BLaER1 (cell line): ENCODE data around the gene COPA.
A peak's percentile ranks its signal among the peaks of the same experiment; 100 is the strongest.

Source experiments
- H3K27ac ChIP-seq: shearing (Covaris generic); formaldehyde crosslinking; 2 replicates; pipeline ENCODE4 v1.8.1; 2022
- H3K27me3 ChIP-seq: shearing (Covaris generic); formaldehyde crosslinking; 2 replicates; pipeline ENCODE4 v1.8.1; 2022
- H3K36me3 ChIP-seq: shearing (Covaris generic); formaldehyde crosslinking; 2 replicates; pipeline ENCODE4 v1.8.1; 2022
- H3K4me1 ChIP-seq: shearing (Covaris generic); formaldehyde crosslinking; 2 replicates; pipeline ENCODE4 v1.8.1; 2022
- H3K4me2 ChIP-seq: shearing (Covaris generic); formaldehyde crosslinking; 2 replicates; pipeline ENCODE4 v1.8.1; 2022
- H3K4me3 ChIP-seq: shearing (Covaris generic); formaldehyde crosslinking; 2 replicates; pipeline ENCODE4 v1.8.1; 2022
- H3K9ac ChIP-seq: shearing (Covaris generic); formaldehyde crosslinking; 2 replicates; pipeline ENCODE4 v1.8.1; 2022
- H3K9me3 ChIP-seq: shearing (Covaris generic); formaldehyde crosslinking; 2 replicates; pipeline ENCODE4 v1.8.1; 2022
- H4K20me1 ChIP-seq: shearing (Covaris generic); formaldehyde crosslinking; 2 replicates; pipeline ENCODE4 v1.8.1; 2022
- Cebpa-rat ChIP-seq: shearing (Covaris generic); IDR thresholded peaks from 2 replicates; pipeline ENCODE4 v1.8.1; 2022

COPA gene

DNA sequence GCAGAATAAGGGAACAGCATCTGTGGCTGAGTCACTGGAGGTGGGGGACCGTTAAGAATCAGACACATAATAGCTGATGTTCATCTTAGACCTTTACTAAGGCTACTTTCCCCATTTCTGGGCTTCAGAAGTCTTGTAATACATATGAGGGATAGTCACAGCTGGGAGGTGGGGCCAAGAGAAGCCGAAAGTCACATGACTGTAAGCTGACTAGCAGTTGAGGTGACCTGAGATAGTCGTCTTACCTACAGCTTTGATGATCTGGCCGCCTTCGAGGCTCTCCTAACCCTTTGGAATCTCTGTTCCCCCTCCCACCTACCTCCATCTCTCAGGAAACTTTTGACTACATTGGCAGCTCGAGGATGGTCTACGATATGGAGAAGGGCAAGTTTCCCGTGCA is 9.5 kb upstream of the COPA start:
- no peak overlapping the region for H3K27ac ChIP-seq
- H3K4me3 ChIP-seq: no peak overlapping the region
- no peaks in the 10 kb centered on the region for H4K20me1 ChIP-seq
- H3K9me3 ChIP-seq: no peaks in the 10 kb centered on the region
- H3K36me3 ChIP-seq: peaks cover 100% of the 10 kb centered on the region
- TF ChIP-seq Cebpa-rat: no peak
- no peaks in the 10 kb centered on the region for H3K27me3 ChIP-seq
- H3K9ac ChIP-seq: no peak overlapping the region
- H3K4me2 ChIP-seq: no peak overlapping the region
- H3K4me1 ChIP-seq: peaks cover 13% of the 10 kb centered on the region

- no peak overlapping the region for H3K9ac ChIP-seq
- no peak overlapping the region for H3K4me3 ChIP-seq
- H3K36me3 ChIP-seq: peaks cover 94% of the 10 kb centered on the region
- no peak overlapping the region; the same call in 1 of the 2 replicates for H3K4me2 ChIP-seq
- no peak for TF ChIP-seq Cebpa-rat
- H3K27me3 ChIP-seq: no peaks in the 10 kb centered on the region
- H3K9me3 ChIP-seq: no peaks in the 10 kb centered on the region
- peaks cover 22% of the 10 kb centered on the region for H3K4me1 ChIP-seq
- H4K20me1 ChIP-seq: no peaks in the 10 kb centered on the region
- no peak overlapping the region for H3K27ac ChIP-seq
Measured at GRCh38 chr1:160351629-160352028, 8.6 kb upstream of the COPA start.

DNA sequence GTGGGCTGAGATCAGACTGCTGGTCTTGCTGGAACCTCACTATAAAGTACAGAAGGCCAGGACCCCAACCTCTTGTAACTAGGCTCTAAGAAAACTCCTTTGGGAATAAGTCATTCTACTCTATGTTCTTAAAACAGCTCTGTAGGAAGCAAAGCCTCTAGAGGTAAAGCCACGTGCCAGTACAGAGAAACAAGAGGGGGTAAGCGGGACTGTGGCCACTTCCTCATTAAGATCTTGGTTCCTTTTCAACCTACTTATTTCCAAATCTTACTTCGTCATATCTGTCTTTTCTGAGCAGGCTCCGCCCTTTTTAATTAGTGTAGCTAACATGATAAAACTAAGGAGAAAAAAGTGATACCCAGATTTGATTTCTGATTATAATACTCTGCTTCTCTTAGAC is 3.9 kb upstream of the COPA start:
- no peaks in the 10 kb centered on the region for H3K9me3 ChIP-seq
- peak overlapping the region; percentile 44 for H3K4me3 ChIP-seq
- no peak for TF ChIP-seq Cebpa-rat
- no peaks in the 10 kb centered on the region for H3K27me3 ChIP-seq
- peak overlapping the region; percentile 63; the same call in 1 of the 2 replicates for H3K9ac ChIP-seq
- peak overlapping the region; percentile 79 for H3K4me2 ChIP-seq
- peaks cover 61% of the 10 kb centered on the region for H3K36me3 ChIP-seq
- H4K20me1 ChIP-seq: peaks cover 5% of the 10 kb centered on the region
- peaks cover 56% of the 10 kb centered on the region for H3K4me1 ChIP-seq
- H3K27ac ChIP-seq: peak overlapping the region; percentile 80

DNA sequence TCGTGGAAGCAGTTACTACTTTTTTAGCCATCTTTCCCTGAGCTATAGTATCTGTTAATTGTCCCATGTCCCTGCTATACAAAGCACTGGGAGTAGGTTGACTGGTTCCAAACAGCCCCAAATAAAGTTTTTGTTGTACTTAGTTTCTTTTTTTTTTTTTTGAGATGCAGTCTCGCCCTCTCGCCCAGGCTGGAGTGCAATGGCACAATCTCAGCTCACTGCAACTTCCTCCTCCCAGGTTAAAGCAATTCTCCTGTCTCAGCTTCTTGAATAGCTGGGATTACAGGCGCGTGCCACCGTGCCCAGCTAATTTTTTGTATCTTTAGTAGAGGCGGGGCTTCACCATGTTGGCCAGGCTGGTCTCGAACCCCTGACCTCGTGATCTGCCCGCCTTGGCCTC is 3.4 kb upstream of the COPA start:
- peak overlapping the region; percentile 44 for H3K4me3 ChIP-seq
- no peak for TF ChIP-seq Cebpa-rat
- H3K4me1 ChIP-seq: peaks cover 58% of the 10 kb centered on the region
- H3K27ac ChIP-seq: peak overlapping the region; percentile 80
- H3K9ac ChIP-seq: peak overlapping the region; percentile 63; the same call in 1 of the 2 replicates
- peaks cover 10% of the 10 kb centered on the region for H4K20me1 ChIP-seq
- peaks cover 56% of the 10 kb centered on the region for H3K36me3 ChIP-seq
- H3K4me2 ChIP-seq: peak overlapping the region; percentile 79
- no peaks in the 10 kb centered on the region for H3K27me3 ChIP-seq
- no peaks in the 10 kb centered on the region for H3K9me3 ChIP-seq

DNA sequence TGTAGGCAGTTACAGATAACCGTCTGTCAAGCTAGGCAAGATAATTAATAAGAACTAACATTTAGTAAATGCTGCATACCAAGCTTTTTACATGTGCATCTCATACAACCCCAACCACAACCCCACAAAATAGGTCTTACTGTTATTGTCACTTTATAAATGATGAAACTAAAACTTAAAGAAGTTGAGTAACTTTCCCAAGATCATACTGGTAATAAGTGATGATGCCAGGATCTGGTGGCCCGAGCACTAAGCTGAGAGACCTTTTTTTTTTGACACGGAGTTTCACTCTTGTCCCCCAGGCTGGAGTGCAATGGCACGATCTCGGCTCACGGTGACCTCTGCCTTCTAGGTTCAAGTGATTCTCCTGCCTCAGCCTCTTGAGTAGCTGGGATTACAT is 1.9 kb upstream of the COPA start:
- TF ChIP-seq Cebpa-rat: no peak
- Histone ChIP-seq H3K4me2 (peak overlapping the region; percentile 93; the same call in 1 of the 2 replicates), H3K9ac (no peak overlapping the region), H3K27ac (no peak overlapping the region), H4K20me1 (peaks cover 25% of the 10 kb centered on the region), H3K4me1 (peaks cover 62% of the 10 kb centered on the region), H3K9me3 (no peaks in the 10 kb centered on the region), H3K36me3 (peaks cover 52% of the 10 kb centered on the region), H3K27me3 (no peaks in the 10 kb centered on the region), H3K4me3 (no peak overlapping the region)

GRCh38 chr1:160344241-160344640 is 1.2 kb upstream of the COPA start:
- H3K4me3 ChIP-seq: peak overlapping the region; percentile 94
- H3K9me3 ChIP-seq: no peaks in the 10 kb centered on the region
- no peaks in the 10 kb centered on the region for H3K27me3 ChIP-seq
- peak overlapping the region; percentile 93 for H3K4me2 ChIP-seq
- peak overlapping the region; percentile 94 for H3K9ac ChIP-seq
- peaks cover 62% of the 10 kb centered on the region for H3K4me1 ChIP-seq
- H3K36me3 ChIP-seq: peaks cover 52% of the 10 kb centered on the region
- H3K27ac ChIP-seq: peak overlapping the region; percentile 95; the same call in 1 of the 2 replicates
- no peak for TF ChIP-seq Cebpa-rat
- peaks cover 30% of the 10 kb centered on the region for H4K20me1 ChIP-seq

DNA sequence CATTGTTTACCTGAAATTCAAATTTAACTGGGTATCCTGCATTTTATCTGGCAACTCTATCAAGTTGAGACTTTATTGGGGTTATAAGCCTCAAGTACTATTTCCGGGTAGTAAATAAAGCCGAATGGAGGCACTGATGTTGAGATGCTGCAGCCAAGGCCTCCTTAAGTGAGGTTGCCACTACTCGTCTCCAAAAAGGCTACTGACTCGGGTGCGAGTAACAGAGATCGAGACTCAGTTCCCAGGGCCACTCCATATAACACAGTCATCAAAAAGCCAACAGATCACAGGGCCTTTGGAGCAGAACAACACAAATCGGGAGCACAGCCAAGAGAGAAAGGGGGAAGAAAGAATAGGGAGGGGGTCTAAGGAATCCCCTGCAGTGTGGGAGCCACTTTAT is 524 bp downstream of the COPA start:
- Histone ChIP-seq H3K9ac (peak overlapping the region; percentile 94), H3K4me1 (peaks cover 58% of the 10 kb centered on the region), H3K4me2 (peak overlapping the region; percentile 93), H3K36me3 (peaks cover 52% of the 10 kb centered on the region), H3K27ac (peak overlapping the region; percentile 95), H3K9me3 (no peaks in the 10 kb centered on the region), H4K20me1 (peaks cover 45% of the 10 kb centered on the region), H3K4me3 (peak overlapping the region; percentile 94), H3K27me3 (no peaks in the 10 kb centered on the region)
- no peak for TF ChIP-seq Cebpa-rat

- H3K9ac ChIP-seq: no peak overlapping the region
- H3K36me3 ChIP-seq: peaks cover 63% of the 10 kb centered on the region
- no peaks in the 10 kb centered on the region for H3K9me3 ChIP-seq
- H3K27me3 ChIP-seq: no peaks in the 10 kb centered on the region
- peaks cover 42% of the 10 kb centered on the region for H3K4me1 ChIP-seq
- peak overlapping the region; percentile 93 for H3K4me2 ChIP-seq
- no peak overlapping the region for H3K4me3 ChIP-seq
- TF ChIP-seq Cebpa-rat: no peak
- peaks cover 57% of the 10 kb centered on the region for H4K20me1 ChIP-seq
- no peak overlapping the region for H3K27ac ChIP-seq
Measured at GRCh38 chr1:160340866-160341265, 2.2 kb downstream of the COPA start.

DNA sequence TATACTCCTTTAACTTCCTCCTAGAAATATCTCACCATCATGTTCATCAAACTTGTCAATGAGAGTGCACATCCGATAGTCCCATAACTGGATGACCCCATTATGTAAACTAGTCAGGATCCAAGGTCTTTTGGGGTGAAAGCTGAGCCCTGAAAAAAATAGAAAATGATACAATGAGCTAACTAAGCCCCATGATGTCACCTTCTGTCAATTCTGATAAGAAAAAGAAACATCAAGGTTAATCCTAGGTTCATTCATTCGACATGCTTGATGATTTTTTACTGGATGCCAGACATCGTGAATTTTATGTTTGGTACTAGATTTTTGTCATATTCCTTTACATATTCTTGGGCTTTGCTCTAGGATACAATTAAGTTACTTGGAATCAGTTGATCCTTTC is 2.9 kb downstream of the COPA start:
- Histone ChIP-seq H4K20me1 (peaks cover 57% of the 10 kb centered on the region), H3K27ac (no peak overlapping the region), H3K9ac (no peak overlapping the region), H3K27me3 (no peaks in the 10 kb centered on the region), H3K4me2 (peak overlapping the region; percentile 93; the same call in 1 of the 2 replicates), H3K4me3 (no peak overlapping the region), H3K36me3 (peaks cover 63% of the 10 kb centered on the region), H3K9me3 (no peaks in the 10 kb centered on the region), H3K4me1 (peaks cover 34% of the 10 kb centered on the region)
- no peak for TF ChIP-seq Cebpa-rat

DNA sequence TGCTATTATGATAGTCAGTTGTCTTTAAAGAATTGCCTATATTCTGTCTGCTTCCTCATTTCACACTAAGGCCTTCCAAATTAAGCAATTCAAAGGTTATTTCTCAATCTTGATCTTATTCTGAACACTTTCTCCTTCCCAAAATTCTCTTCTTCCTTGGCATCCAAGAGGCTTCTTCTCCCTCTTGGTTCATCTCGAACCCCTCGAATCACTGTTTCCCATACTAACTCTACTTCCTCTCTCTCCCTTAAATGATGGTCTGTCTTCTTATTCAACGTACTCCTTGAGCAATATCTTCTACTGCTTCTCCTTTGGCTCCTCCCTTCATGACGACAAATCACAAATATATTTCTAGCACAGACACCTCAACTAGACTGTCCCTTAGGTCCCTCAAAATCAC is 4.5 kb downstream of the COPA start:
- no peak for TF ChIP-seq Cebpa-rat
- H3K4me3 ChIP-seq: no peak overlapping the region
- H3K4me2 ChIP-seq: no peak overlapping the region
- peaks cover 20% of the 10 kb centered on the region for H3K4me1 ChIP-seq
- H3K27me3 ChIP-seq: no peaks in the 10 kb centered on the region
- H3K9me3 ChIP-seq: no peaks in the 10 kb centered on the region
- H3K9ac ChIP-seq: no peak overlapping the region
- H3K36me3 ChIP-seq: peaks cover 70% of the 10 kb centered on the region
- peaks cover 57% of the 10 kb centered on the region for H4K20me1 ChIP-seq
- no peak overlapping the region for H3K27ac ChIP-seq

- Histone ChIP-seq H3K27ac (no peak overlapping the region), H3K9me3 (no peaks in the 10 kb centered on the region), H3K36me3 (peaks cover 96% of the 10 kb centered on the region), H3K4me1 (no peaks in the 10 kb centered on the region), H3K27me3 (no peaks in the 10 kb centered on the region), H3K9ac (no peak overlapping the region), H3K4me2 (no peak overlapping the region), H4K20me1 (peaks cover 43% of the 10 kb centered on the region), H3K4me3 (no peak overlapping the region)
- no peak for TF ChIP-seq Cebpa-rat
Measured at GRCh38 chr1:160332516-160332915, 10.5 kb downstream of the COPA start.
